HG02884 (cell line): ENCODE measurements around the gene CALCOCO1.
"Not testable (repeated sequence)": the region's sequence is repeated elsewhere in the genome, so short reads cannot be mapped to it uniquely, and the experiment has no call there.

ENCODE experiments used
- ATAC-seq: cut with Tn5 transposase; IDR thresholded peaks from one replicate; pipeline ENCODE4 v1.9.1; 2021; ENCODE audit warnings: mild to moderate bottlenecking, moderate library complexity; ENCODE audit not compliant: unreplicated experiment

The CALCOCO1 gene

GRCh38 chr12:53700567-53700966 is 26.7 kb downstream of the CALCOCO1 start:
- ATAC-seq, result no peak

- no peak for ATAC-seq
Measured at GRCh38 chr12:53699678-53700025, 27.6 kb downstream of the CALCOCO1 start.

DNA sequence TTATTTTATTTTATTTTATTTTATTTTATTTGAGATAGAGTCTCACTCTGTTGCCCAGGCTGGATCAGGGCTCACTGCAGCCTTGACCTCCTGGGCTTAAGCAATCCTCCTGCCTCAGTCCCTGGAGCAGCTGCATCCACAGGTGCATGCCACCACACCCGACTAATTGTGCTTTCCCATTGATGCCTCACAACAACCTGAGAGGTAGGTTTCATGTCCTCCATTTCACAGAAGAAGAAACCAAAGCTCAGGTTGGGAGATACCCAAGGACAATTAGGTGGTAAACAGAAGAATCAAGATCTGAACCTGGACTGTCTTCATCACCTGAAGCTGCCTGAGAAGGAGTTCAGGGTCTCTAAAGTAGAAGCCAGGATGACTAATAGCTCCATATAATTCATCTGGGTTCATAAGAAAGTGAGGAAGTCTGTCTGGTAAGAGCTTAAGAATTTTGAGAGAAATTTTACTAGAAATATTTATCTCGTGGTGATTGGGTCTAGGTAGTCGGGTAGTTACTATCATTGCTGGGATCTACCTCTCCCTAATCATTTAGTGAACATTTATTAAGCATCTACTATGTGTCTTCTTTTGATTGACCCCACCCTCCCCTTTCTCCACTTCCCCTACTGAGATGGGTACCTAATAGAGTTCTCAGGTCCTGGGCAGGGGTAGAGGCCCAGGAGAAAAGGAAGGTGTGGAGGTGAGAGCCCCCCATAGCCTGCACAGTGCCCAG is 28.1 kb downstream of the CALCOCO1 start:
- ATAC-seq, result no peak

- ATAC-seq, result no peak
Measured at GRCh38 chr12:53696655-53697331, 30.5 kb downstream of the CALCOCO1 start.

GRCh38 chr12:53696285-53696654 is 31.0 kb downstream of the CALCOCO1 start:
- ATAC-seq, result no peak

- ATAC-seq, result no peak
Measured at GRCh38 chr12:53695152-53696145, 31.8 kb downstream of the CALCOCO1 start.

DNA sequence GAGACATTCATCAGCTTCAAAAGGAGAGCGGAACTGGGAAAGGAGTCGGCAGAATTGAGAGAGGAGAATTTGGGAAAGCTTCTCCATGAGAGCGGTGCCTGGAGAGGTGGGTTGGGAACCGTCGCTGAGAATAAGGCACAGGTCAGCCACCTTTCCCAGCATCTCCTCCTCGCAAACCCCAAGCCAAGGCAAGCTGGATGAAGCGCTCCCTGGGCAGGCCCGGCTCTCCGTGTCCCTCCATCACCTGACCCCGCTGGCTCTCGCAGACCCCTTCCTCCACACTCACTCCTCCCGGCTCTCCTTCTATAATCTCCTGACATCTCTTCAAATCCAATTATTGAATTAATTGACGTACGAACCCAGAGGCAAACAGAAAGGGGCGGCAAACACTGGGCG is 32.5 kb downstream of the CALCOCO1 start:
- no peak for ATAC-seq

DNA sequence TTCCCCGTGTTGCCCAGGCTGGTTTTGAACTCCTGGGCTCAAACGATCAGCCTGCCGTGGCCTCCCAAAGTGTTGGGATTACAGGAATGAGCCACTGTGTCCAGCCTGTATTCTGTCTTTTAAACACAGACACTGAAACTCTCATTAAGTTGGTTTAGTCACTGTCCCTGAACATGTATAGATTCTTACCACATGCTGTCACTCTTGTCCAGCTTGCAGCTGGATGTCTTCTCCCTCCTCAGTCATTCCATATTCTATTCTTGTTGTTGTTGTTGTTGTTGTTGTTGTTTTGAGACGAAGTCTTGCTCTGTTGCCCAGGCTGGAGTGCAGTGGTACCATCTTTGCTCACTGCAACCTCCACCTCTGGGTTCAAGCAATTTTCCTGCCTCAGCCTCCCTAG is 39.1 kb downstream of the CALCOCO1 start:
- ATAC-seq, result no peak

GRCh38 chr12:53686436-53686835 is 40.8 kb downstream of the CALCOCO1 start:
- ATAC-seq, result no peak

DNA sequence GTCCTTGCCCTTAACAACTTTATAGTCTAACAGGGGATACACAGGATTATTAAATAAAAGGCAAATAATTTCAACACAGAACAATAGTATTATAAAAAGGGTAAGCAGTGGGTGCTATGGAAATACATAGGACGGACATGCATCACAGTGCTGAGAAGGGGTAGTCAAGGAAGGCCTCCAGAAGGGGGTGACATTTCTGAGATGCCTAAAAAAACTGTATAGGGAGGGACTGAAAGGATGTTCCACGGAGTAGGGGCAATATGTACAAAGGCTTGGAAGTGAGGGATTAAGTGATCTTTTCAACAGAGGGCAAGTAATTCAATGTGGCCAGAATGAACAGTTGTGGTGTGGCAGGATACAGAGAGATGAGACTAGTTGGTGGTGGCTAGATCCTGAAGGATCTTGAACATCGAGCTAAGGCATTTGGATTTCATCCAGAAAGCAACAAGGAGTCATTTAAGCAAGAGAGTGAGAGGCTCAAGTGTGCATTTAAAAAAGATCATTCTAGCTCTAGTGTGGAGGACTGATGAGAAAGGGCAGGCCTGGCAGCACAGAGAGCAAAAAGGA is 42.5 kb downstream of the CALCOCO1 start:
- no peak for ATAC-seq

DNA sequence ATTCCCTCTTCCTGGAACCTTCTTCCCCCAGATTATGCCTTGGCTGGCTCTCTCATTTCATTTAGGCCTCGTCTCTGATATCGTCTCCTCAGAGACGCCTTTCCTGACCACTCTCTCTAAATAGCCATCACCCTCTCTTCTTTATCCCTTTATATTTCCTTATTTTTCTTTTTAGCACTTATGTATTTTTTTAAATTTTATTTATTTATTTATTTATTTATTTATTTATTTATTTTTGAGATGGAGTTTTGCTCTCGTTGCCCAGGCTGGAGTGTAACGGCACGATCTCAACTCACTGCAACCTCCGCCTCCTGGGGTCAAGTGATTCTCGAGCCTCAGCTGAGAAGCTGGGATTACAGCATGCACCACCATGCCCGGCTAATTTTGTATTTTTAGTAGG is 43.3 kb downstream of the CALCOCO1 start:
- ATAC-seq, result no peak

DNA sequence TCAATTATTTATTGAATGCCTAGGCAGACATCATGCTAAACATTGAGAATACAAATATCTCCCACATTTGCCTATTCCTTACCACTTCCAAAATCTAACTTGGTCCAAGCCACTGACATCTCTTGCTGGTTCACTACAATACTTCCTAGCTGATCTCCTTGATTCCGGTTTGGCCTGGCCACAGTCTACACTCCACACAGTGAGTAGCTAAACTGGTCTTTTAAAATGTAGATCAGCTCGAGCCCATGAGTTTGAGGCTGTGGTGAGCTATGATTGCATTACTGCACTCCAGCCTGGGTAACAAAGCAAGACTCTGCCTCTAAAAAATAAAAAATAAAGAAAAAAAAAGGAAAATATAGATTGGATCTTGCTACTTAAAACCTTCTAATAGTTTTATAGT is 43.8 kb downstream of the CALCOCO1 start:
- ATAC-seq, result no peak

- ATAC-seq, result not testable (repeated sequence)
Measured at GRCh38 chr12:53680061-53680460, 47.2 kb downstream of the CALCOCO1 start.

GRCh38 chr12:53677800-53678148 is 49.5 kb downstream of the CALCOCO1 start:
- no peak for ATAC-seq

- no peak for ATAC-seq
Measured at GRCh38 chr12:53677016-53677799, 50.0 kb downstream of the CALCOCO1 start.

DNA sequence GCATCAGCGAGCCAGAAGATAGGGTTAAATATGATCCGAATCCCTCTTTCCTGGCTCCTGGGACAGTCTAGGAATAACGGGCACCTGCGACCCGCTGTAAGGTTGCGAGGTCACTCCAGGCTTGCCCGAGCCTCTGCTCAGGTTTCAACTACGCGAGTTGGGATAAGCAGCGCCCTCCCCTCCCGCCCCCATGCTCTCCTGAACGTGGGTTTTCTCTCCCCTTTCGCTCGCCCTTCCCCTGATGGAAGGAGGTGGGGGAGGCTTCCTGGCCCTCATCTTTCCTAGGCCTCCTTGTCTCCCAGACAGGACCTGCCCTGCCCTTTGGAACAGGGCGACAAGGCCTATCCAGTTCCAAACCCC is 50.6 kb downstream of the CALCOCO1 start:
- no peak for ATAC-seq

- peak; percentile 92 for ATAC-seq
Measured at GRCh38 chr12:53675701-53676607, 51.3 kb downstream of the CALCOCO1 start, which contains the start of gene ATP5MC2. Gene ATP5MC2, minus strand, starts transcription at chr12:53676083. Its CDS starts 3,469 bp downstream, at chr12:53672614.

GRCh38 chr12:53674977-53675700 is 52.1 kb downstream of the CALCOCO1 start:
- no peak for ATAC-seq

DNA sequence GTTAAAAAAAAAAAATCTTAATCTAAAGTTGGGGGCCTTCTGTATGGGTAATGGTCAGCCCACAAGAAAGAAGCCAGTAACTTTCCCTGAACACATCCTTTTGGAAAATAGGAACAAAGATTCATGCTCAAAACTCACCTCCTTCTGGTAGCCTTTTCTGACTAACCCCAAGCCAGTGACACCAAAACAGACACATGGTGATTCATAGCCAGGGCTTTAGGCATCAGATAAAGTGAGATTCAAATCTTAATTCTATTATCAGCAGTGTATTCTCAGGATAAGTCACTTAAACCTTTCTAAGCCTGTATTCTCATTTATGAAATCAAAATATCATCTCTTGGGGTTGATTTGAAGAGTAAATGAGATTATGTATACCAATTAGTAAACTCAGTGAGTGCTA is 56.3 kb downstream of the CALCOCO1 start:
- ATAC-seq, result no peak
